HepG2 (cell line): ENCODE results near the gene TFPI. TPM values are rescaled to one million over a fixed set of nuclear protein-coding genes. Genes with fewer than 3 reads are reported as not detected.
A peak's percentile ranks its signal among the peaks of the same experiment; 100 is the strongest.

Source experiments
- ETV6 ChIP-seq: sonication (generic); formaldehyde crosslinking; conservative IDR thresholded peaks from 2 replicates; pipeline ENCODE4 v1.4.0; 2020; ENCODE audit warnings: missing genetic modification reagents
- IRF2 ChIP-seq: IDR thresholded peaks from 2 replicates; pipeline ENCODE4 v1.6.1; 2018; ENCODE audit warnings: missing genetic modification reagents, missing compliant biosample characterization
- ISL2 ChIP-seq: sonication (generic); formaldehyde crosslinking; IDR thresholded peaks from 2 replicates; pipeline ENCODE4 v1.5.0; 2020; ENCODE audit warnings: missing genetic modification reagents
- JUNB ChIP-seq: sonication (generic); formaldehyde crosslinking; IDR thresholded peaks from 2 replicates; pipeline ENCODE4 v1.8.0; 2022; ENCODE audit warnings: missing genetic modification reagents, mild to moderate bottlenecking, borderline replicate concordance
- KDM5B ChIP-seq: sonication (generic); formaldehyde crosslinking; IDR thresholded peaks from 2 replicates; pipeline ENCODE4 v1.4.0; 2020; ENCODE audit warnings: missing genetic modification reagents, mild to moderate bottlenecking, borderline replicate concordance
- KLF16 ChIP-seq, 2 experiments: sonication (generic) in 1 of 2; formaldehyde crosslinking in 1 of 2; IDR thresholded peaks; 2 replicates each; pipeline versions ENCODE4 v1.6.1 to v1.8.0; 2016 to 2023; ENCODE audit warnings: missing genetic modification reagents in 2 of 2, missing compliant biosample characterization in 1 of 2
- REXO4 ChIP-seq: sonication (generic); formaldehyde crosslinking; IDR thresholded peaks from 2 replicates; pipeline ENCODE4 v1.8.0; 2022; ENCODE audit warnings: missing genetic modification reagents, mild to moderate bottlenecking, borderline replicate concordance
- TMF1 ChIP-seq: sonication (generic); formaldehyde crosslinking; IDR thresholded peaks from 2 replicates; pipeline ENCODE4 v1.8.1; 2022; ENCODE audit warnings: low read depth, missing genetic modification reagents
- TOPORS ChIP-seq: sonication (generic); formaldehyde crosslinking; IDR thresholded peaks from 2 replicates; pipeline ENCODE4 v1.8.0; 2023; ENCODE audit warnings: mild to moderate bottlenecking, missing genetic modification reagents
- WIZ ChIP-seq: sonication (generic); formaldehyde crosslinking; IDR thresholded peaks from 2 replicates; pipeline ENCODE4 v1.5.1; 2020; ENCODE audit warnings: mild to moderate bottlenecking, missing genetic modification reagents
- ZFP62 ChIP-seq: sonication (generic); formaldehyde crosslinking; IDR thresholded peaks from 2 replicates; pipeline ENCODE4 v1.4.0; 2020; ENCODE audit warnings: missing genetic modification reagents
- ZKSCAN5 ChIP-seq: sonication (generic); formaldehyde crosslinking; IDR thresholded peaks from 2 replicates; pipeline ENCODE4 v1.5.1; 2020; ENCODE audit warnings: mild to moderate bottlenecking, missing genetic modification reagents
- ZNF30 ChIP-seq: sonication (generic); formaldehyde crosslinking; IDR thresholded peaks from 2 replicates; pipeline ENCODE4 v1.5.0; 2020; ENCODE audit warnings: mild to moderate bottlenecking, missing genetic modification reagents
- ZNF354B ChIP-seq: sonication (generic); formaldehyde crosslinking; IDR thresholded peaks from 2 replicates; pipeline ENCODE4 v1.8.0; 2022; ENCODE audit warnings: mild to moderate bottlenecking, missing genetic modification reagents
- polyA plus RNA-seq, 8 experiments: library from polyadenylated mRNA; depleted of rRNA in 3 of 8; stranded (reverse) in 7 of 8; unstranded in 1 of 8; fragments of >200 nt; fragmentation: Illumina TruSeq in 4 of 8; extraction: Trizol in 4 of 8; gene quantifications; 2 replicates each; pipeline versions ENCODE4 v1.2.1 to v1.2.3, GENCODE V29; 2011 to 2016; ENCODE audit warnings: low read depth in 4 of 8, missing spikeins in 1 of 8, mixed read lengths in 1 of 8; ENCODE audit not compliant: insufficient read depth in 1 of 8
- total RNA-seq, 5 experiments: library from RNA; depleted of rRNA; stranded (reverse); fragments of >200 nt; fragmentation: Illumina TruSeq; extraction: Trizol; gene quantifications; 2 replicates each; pipeline ENCODE4 v1.2.3, GENCODE V29; 2016; ENCODE audit warnings: low read depth in 1 of 5
- TF ChIP-seq, protein P1 (sequence below): sonication (generic); formaldehyde crosslinking; IDR thresholded peaks from 2 replicates; pipeline ENCODE4 v1.5.0; 2020; ENCODE audit warnings: missing genetic modification reagents
- TF ChIP-seq, protein P2 (sequence below): IDR thresholded peaks from 2 replicates; pipeline ENCODE4 v1.6.1; 2016; ENCODE audit warnings: low read depth, control low read depth
- TF ChIP-seq, protein P3 (sequence below): sonication (generic); formaldehyde crosslinking; IDR thresholded peaks from 2 replicates; pipeline ENCODE4 v1.8.0; 2022; ENCODE audit warnings: missing genetic modification reagents, low read depth, mild to moderate bottlenecking, borderline replicate concordance
- TF ChIP-seq, protein P4 (sequence below): sonication (generic); formaldehyde crosslinking; conservative IDR thresholded peaks from 2 replicates; pipeline ENCODE4 v1.4.0; 2020; ENCODE audit warnings: missing genetic modification reagents
- TF ChIP-seq, protein P5 (sequence below): sonication (generic); formaldehyde crosslinking; IDR thresholded peaks from 2 replicates; pipeline ENCODE4 v1.4.0; 2020; ENCODE audit warnings: missing genetic modification reagents
- TF ChIP-seq, protein P6 (sequence below): sonication (generic); formaldehyde crosslinking; IDR thresholded peaks from 2 replicates; pipeline ENCODE4 v1.4.0; 2020; ENCODE audit warnings: missing genetic modification reagents

Gene TFPI
- total and polyA plus RNA-seq, 2 of the 13 experiments (the other 11 are each of a cell fraction or from before 2014, with no cell fraction given): 301 to 436 TPM

DNA sequence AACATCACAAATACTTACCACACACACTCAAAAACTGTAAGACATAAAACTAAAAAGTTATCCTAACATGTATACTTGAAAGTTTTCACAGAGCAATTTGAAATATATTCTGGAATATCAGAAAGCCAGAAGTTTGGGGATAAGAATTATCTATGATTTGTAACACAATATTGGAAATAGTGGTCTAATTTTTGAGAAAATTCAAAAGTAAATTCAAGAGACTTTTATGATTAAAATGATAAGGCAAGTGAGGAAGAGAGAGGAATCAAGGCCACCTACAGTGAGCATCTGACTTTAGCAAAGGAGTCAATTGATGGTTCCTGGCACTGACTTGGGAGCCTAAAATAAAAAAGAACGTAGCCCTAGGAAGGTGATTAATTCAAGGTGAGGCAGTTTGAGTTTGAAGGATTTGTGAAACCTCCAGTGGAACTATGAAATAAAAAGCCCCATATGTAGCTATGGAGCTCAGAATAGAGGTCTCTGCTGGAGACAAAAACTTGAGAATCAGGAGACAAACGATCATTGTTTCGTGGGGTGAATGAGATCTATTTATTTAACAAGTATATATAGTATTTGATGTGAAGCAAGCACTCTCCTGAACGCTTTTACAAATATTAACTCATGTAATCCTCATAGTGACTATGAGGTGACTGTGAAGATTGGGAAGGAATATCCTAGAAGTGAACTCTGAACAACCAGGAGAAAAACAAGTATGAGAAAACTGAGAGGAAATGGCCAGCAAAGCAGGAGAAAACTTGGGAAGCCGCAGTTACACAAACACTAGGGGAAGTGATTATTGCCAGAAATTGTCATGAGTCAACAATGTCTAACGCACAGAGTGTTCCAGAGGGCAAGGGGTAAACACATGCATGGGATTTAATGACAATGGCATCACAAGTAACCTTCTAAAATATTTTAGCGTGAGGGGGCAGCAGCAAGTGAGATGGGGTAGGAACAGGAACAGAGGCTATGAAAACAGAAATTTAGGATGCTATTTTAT lies 12.8 kb downstream of the TFPI start (continued):
- TF ChIP-seq ZFP62 (CRISPR knock-in tag): 0 out of 2 replicates have a peak, but pooled peaks have one; percentile 46
- no peak; the same call in 1 of the 2 replicates for TF ChIP-seq TOPORS (CRISPR knock-in tag)
- TF ChIP-seq ETV6 (CRISPR knock-in tag): peak; percentile 75; the same call in 1 of the 2 replicates
- TF ChIP-seq, protein P1, sequence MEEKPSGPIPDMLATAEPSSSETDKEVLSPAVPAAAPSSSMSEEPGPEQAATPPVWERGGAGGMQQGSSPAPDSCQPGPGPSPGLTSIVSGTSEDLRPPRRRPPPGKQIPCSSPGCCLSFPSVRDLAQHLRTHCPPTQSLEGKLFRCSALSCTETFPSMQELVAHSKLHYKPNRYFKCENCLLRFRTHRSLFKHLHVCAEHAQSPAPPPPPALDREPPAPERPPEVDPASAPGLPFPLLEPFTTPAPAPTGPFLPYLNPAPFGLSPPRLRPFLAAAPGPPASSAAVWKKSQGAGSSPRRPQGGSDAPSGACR (CRISPR knock-in tag): peak; percentile 14; the same call in 1 of the 2 replicates
- TF ChIP-seq IRF2: peak; percentile 92
- TF ChIP-seq, protein P2, sequence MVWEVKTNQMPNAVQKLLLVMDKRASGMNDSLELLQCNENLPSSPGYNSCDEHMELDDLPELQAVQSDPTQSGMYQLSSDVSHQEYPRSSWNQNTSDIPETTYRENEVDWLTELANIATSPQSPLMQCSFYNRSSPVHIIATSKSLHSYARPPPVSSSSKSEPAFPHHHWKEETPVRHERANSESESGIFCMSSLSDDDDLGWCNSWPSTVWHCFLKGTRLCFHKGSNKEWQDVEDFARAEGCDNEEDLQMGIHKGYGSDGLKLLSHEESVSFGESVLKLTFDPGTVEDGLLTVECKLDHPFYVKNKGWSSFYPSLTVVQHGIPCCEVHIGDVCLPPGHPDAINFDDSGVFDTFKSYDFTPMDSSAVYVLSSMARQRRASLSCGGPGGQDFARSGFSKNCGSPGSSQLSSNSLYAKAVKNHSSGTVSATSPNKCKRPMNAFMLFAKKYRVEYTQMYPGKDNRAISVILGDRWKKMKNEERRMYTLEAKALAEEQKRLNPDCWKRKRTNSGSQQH (CRISPR knock-in tag): 0 out of 2 replicates have a peak, but pooled peaks have one; percentile 45
- 0 out of 2 replicates have a peak, but pooled peaks have one; percentile 24 for TF ChIP-seq REXO4 (CRISPR knock-in tag)
- TF ChIP-seq, protein P3, sequence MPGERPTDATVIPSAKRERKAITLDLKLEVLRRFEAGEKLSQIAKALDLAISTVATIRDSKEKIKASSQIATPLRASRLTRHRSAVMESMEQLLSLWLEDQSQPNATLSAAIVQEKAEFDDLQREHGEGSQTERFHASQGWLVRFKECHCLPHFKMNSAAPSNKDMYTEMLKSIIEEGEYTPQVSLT (CRISPR knock-in tag): no peak
- TF ChIP-seq KDM5B (CRISPR knock-in tag): no peak
- TF ChIP-seq, protein P4, sequence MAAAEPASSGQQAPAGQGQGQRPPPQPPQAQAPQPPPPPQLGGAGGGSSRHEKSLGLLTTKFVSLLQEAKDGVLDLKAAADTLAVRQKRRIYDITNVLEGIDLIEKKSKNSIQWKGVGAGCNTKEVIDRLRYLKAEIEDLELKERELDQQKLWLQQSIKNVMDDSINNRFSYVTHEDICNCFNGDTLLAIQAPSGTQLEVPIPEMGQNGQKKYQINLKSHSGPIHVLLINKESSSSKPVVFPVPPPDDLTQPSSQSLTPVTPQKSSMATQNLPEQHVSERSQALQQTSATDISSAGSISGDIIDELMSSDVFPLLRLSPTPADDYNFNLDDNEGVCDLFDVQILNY (CRISPR knock-in tag): no peak
- TF ChIP-seq ZKSCAN5 (CRISPR knock-in tag): 0 out of 2 replicates have a peak, but pooled peaks have one; percentile 48
- no peak for TF ChIP-seq WIZ (CRISPR knock-in tag)
- no peak for TF ChIP-seq TMF1 (CRISPR knock-in tag)
- no peak for TF ChIP-seq ZNF30 (CRISPR knock-in tag)
- TF ChIP-seq JUNB (CRISPR knock-in tag): peak; percentile 65; the same call in 1 of the 2 replicates
- TF ChIP-seq, protein P5, sequence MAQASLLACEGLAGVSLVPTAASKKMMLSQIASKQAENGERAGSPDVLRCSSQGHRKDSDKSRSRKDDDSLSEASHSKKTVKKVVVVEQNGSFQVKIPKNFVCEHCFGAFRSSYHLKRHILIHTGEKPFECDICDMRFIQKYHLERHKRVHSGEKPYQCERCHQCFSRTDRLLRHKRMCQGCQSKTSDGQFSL (CRISPR knock-in tag): 0 out of 2 replicates have a peak, but pooled peaks have one; percentile 43
- TF ChIP-seq ISL2 (CRISPR knock-in tag): peak; percentile 99
- TF ChIP-seq KLF16 (CRISPR knock-in tag; IDR thresholded peaks at IDR 0.05): peak in 1 of 2 experiments; percentile 92; a peak in 2 of 4 replicates
- no peak for TF ChIP-seq ZNF354B (CRISPR knock-in tag)
- TF ChIP-seq, protein P6, sequence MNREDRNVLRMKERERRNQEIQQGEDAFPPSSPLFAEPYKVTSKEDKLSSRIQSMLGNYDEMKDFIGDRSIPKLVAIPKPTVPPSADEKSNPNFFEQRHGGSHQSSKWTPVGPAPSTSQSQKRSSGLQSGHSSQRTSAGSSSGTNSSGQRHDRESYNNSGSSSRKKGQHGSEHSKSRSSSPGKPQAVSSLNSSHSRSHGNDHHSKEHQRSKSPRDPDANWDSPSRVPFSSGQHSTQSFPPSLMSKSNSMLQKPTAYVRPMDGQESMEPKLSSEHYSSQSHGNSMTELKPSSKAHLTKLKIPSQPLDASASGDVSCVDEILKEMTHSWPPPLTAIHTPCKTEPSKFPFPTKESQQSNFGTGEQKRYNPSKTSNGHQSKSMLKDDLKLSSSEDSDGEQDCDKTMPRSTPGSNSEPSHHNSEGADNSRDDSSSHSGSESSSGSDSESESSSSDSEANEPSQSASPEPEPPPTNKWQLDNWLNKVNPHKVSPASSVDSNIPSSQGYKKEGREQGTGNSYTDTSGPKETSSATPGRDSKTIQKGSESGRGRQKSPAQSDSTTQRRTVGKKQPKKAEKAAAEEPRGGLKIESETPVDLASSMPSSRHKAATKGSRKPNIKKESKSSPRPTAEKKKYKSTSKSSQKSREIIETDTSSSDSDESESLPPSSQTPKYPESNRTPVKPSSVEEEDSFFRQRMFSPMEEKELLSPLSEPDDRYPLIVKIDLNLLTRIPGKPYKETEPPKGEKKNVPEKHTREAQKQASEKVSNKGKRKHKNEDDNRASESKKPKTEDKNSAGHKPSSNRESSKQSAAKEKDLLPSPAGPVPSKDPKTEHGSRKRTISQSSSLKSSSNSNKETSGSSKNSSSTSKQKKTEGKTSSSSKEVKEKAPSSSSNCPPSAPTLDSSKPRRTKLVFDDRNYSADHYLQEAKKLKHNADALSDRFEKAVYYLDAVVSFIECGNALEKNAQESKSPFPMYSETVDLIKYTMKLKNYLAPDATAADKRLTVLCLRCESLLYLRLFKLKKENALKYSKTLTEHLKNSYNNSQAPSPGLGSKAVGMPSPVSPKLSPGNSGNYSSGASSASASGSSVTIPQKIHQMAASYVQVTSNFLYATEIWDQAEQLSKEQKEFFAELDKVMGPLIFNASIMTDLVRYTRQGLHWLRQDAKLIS (CRISPR knock-in tag): peak; percentile 94
